NCI-H524 treated with DMSO at 0.1 percent for 48 hours (cell line): ENCODE results near the gene RAB5IF.
"Not testable (repeated sequence)": the region's sequence is repeated elsewhere in the genome, so short reads cannot be mapped to it uniquely, and the experiment has no call there.

Source experiments
- DNase-seq: peaks from one replicate; lab custom pipeline; 2025; lab: John Stamatoyannopoulos, UW

The RAB5IF gene

GRCh38 chr20:36605399-36606157, at the start of gene RAB5IF:
Gene RAB5IF (plus strand): TSS chr20:36605779. CDS start chr20:36605952, 173 bp downstream.
- DNase-seq: peak; percentile 86

- no peak for DNase-seq
These were observed 42.9 kb upstream of the RAB5IF start for GRCh38 chr20:36562724-36563123.

GRCh38 chr20:36563374-36563773, 42.2 kb upstream of the RAB5IF start:
- no peak for DNase-seq

- not testable (repeated sequence) for DNase-seq
These were observed 41.4 kb upstream of the RAB5IF start for GRCh38 chr20:36564078-36564725.

GRCh38 chr20:36564726-36565121, 40.9 kb upstream of the RAB5IF start:
- not testable (repeated sequence) for DNase-seq

- DNase-seq: no peak
These were observed 40.1 kb upstream of the RAB5IF start for GRCh38 chr20:36565520-36565919.

- no peak for DNase-seq
These were observed 35.6 kb upstream of the RAB5IF start for GRCh38 chr20:36569847-36570429.

GRCh38 chr20:36571564-36572504, 33.7 kb upstream of the RAB5IF start:
- DNase-seq: no peak

GRCh38 chr20:36572701-36573102, 32.9 kb upstream of the RAB5IF start:
- DNase-seq: no peak

- DNase-seq: no peak
These were observed 32.3 kb upstream of the RAB5IF start, which contains the start of gene TGIF2 for GRCh38 chr20:36573103-36573797. Gene TGIF2 (plus strand): TSS chr20:36573597. CDS start chr20:36578775, 5,178 bp downstream.

- peak; percentile 12 for DNase-seq
These were observed 31.7 kb upstream of the RAB5IF start for GRCh38 chr20:36573798-36574365.

- peak; percentile 6 for DNase-seq
These were observed 31.0 kb upstream of the RAB5IF start for GRCh38 chr20:36574366-36575135.

GRCh38 chr20:36576081-36576445, 29.5 kb upstream of the RAB5IF start:
- no peak for DNase-seq

GRCh38 chr20:36578356-36579041, 27.1 kb upstream of the RAB5IF start:
- no peak for DNase-seq

- no peak for DNase-seq
These were observed 25.5 kb upstream of the RAB5IF start for GRCh38 chr20:36579996-36580545.

GRCh38 chr20:36582322-36582721, 23.3 kb upstream of the RAB5IF start:
- DNase-seq: no peak

- DNase-seq: no peak
These were observed 22.8 kb upstream of the RAB5IF start for GRCh38 chr20:36582821-36583220.

- DNase-seq: no peak
These were observed 21.5 kb upstream of the RAB5IF start for GRCh38 chr20:36584018-36584481.
